Transverse colon (tissue), 4 donors: ENCODE measurements around the gene SLC10A2. TPM values are rescaled to one million over a fixed set of nuclear protein-coding genes. Genes with fewer than 3 reads are reported as not detected.

Source experiments
- DNase-seq: peaks from one replicate; pipeline ENCODE4 v3.0.0-alpha.2; 2019
- H3K27ac ChIP-seq, 4 donors: fragments of 200-600 bp; sonication (generic); 2 replicates each; pipeline ENCODE4 v1.5.1; 2016 to 2018; ENCODE audit warnings: inconsistent platforms in 4 of 4
- H3K27me3 ChIP-seq: fragments of 200-600 bp; sonication (generic); 2 replicates; pipeline ENCODE4 v1.5.1; 2017; ENCODE audit warnings: inconsistent platforms
- H3K36me3 ChIP-seq, 4 donors: fragments of 200-600 bp; sonication (generic); 2 replicates each; pipeline ENCODE4 v1.5.1; 2017 to 2019; ENCODE audit warnings: inconsistent platforms in 4 of 4
- H3K4me1 ChIP-seq, 4 donors: fragments of 200-600 bp; sonication (generic); 2 replicates each; pipeline ENCODE4 v1.5.1; 2017 to 2020; ENCODE audit warnings: inconsistent platforms in 4 of 4
- H3K4me3 ChIP-seq, 4 donors: fragments of 200-600 bp; sonication (generic); 1 replicate in 1 of 4; 2 replicates in 3 of 4; pipeline versions ENCODE4 v1.5.1 to v1.6.1; 2017 to 2019; ENCODE audit warnings: inconsistent platforms in 4 of 4
- H3K9me3 ChIP-seq, 2 donors: fragments of 200-600 bp; sonication (generic); 2 replicates each; pipeline ENCODE4 v1.5.1; 2017 to 2019; ENCODE audit warnings: inconsistent platforms in 2 of 2
- EP300 ChIP-seq: sonication (generic); formaldehyde crosslinking; IDR thresholded peaks from one replicate; pipeline ENCODE4 v1.6.1; 2017; ENCODE audit warnings: antibody characterized with exemption, low read depth
- POLR2A ChIP-seq: fragments of 450-650 bp; IDR thresholded peaks from one replicate; pipeline ENCODE4 v1.6.1; 2016; ENCODE audit warnings: antibody characterized with exemption, mild to moderate bottlenecking, moderate library complexity
- POLR2AphosphoS5 ChIP-seq, 3 donors: sonication (generic); formaldehyde crosslinking; IDR thresholded peaks; one replicate each; pipeline ENCODE4 v1.6.1; 2016; ENCODE audit warnings: antibody characterized with exemption in 3 of 3
- WGBS, 2 donors: methylation state at CpG; one replicate each; pipeline ENCODE4 v1.1.5; 2018; ENCODE audit warnings: low coverage in 1 of 2; 5-methylcytosine and 5-hydroxymethylcytosine counted together
- in situ Hi-C, 4 donors: fragments of 200-750 bp; cut with MboI; loops; one replicate each; pipeline versions ENCODE4 v1.15.0 to v1.15.1; 2017; ENCODE audit warnings: low sequenced_read_pairs in 3 of 4, low pct_ligation_motif_present in 1 of 4, low pct_unique_long_range_greater_than_20kb in 1 of 4
- intact Hi-C: fragments of 100-400 bp; cut with DNase I; formaldehyde crosslinking; loops from one replicate; pipeline ENCODE4 v1.15.1; 2023; ENCODE audit warnings: low total_unique reads
- total RNA-seq, 4 donors: library from RNA; depleted of rRNA; stranded (reverse); fragments of >200 nt; gene quantifications; one replicate each; pipeline ENCODE4 v1.1.0, GENCODE V29; 2016
- TF ChIP-seq, protein P1 (sequence below), 5 experiments: fragments of 200-600 bp in 3 of 5; fragments of 450-650 bp in 2 of 5; sonication (generic) in 3 of 5; IDR thresholded peaks; 1 replicate in 2 of 5; 2 replicates in 3 of 5; pipeline ENCODE4 v1.5.1; 2016 to 2017; ENCODE audit warnings: antibody characterized with exemption in 5 of 5, inconsistent platforms in 3 of 5, mild to moderate bottlenecking in 2 of 5, moderate library complexity in 1 of 5

The SLC10A2 gene
- total RNA-seq, 4 donors from 2014 or later = 3.0 TPM; not detected in 3

DNA sequence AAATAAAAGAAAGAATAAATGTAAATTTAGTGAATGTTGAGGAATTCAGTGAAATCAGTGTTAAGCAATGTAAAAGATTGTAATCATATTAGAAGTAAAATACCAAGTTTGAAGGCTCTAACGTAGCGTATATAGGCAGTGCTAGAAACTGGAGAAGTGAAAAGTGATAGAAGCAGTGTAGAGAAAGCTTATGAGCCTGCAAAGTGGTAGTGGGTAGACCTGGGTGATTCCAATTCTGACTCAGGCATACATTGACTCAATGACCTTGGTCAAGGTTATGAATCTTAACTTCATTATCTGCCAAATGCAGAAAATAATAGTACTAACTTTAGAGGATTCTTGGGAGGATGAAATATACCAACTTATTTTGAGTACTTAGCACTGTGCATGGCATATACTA is 4.1 kb downstream of the SLC10A2 start:
- no peak overlapping the region for H3K27ac ChIP-seq
- 89% methylated on average over 2 of the region's 2 CpGs; no CpG with 5 or more reads in 1 of the 2 donors for WGBS, 2 donors
- intact Hi-C loops (no loop called here), in situ Hi-C loops (no loop called here)
- H3K4me3 ChIP-seq = no peak overlapping the region
- no peaks in the 10 kb centered on the region for H3K4me1 ChIP-seq
- no peaks in the 10 kb centered on the region for H3K27me3 ChIP-seq
- no peaks in the 10 kb centered on the region for H3K9me3 ChIP-seq
- no peaks in the 10 kb centered on the region for H3K36me3 ChIP-seq
- DNase-seq = no peak
- TF ChIP-seq POLR2A = no peak

DNA sequence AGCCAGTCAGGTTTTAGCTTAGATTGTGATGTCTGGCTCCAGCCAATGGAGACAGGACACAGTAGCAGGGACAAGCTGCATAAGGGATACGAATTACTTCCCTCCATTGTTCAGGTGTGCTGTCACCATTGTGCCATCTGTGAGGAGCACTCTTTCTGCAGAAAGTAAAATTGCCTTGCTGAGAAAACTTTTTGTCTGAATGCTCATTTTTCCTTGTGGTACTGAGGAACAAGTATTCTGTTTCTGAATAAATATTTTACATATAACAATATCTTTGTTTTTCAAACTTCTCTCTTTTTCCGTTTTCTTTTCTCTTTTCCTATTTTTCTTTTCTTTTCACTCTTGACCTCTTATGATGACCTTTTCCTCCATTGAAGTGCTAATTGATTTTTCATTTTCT is 10.2 kb downstream of the SLC10A2 start:
- no peak overlapping the region for H3K27ac ChIP-seq
- H3K4me3 ChIP-seq = no peak overlapping the region
- in situ Hi-C loops = no loop called here
- H3K9me3 ChIP-seq = peaks cover 8 to 9% of the 10 kb centered on the region in 2 donors
- TF ChIP-seq EP300 = no peak
- TF ChIP-seq, protein P1, sequence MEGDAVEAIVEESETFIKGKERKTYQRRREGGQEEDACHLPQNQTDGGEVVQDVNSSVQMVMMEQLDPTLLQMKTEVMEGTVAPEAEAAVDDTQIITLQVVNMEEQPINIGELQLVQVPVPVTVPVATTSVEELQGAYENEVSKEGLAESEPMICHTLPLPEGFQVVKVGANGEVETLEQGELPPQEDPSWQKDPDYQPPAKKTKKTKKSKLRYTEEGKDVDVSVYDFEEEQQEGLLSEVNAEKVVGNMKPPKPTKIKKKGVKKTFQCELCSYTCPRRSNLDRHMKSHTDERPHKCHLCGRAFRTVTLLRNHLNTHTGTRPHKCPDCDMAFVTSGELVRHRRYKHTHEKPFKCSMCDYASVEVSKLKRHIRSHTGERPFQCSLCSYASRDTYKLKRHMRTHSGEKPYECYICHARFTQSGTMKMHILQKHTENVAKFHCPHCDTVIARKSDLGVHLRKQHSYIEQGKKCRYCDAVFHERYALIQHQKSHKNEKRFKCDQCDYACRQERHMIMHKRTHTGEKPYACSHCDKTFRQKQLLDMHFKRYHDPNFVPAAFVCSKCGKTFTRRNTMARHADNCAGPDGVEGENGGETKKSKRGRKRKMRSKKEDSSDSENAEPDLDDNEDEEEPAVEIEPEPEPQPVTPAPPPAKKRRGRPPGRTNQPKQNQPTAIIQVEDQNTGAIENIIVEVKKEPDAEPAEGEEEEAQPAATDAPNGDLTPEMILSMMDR (IDR thresholded peaks at IDR 0.05) = no peak
- no peak for TF ChIP-seq POLR2A
- TF ChIP-seq POLR2AphosphoS5 (IDR thresholded peaks at IDR 0.05) = no peak
- intact Hi-C loops = no loop called here
- WGBS, 2 donors = 73% methylated on average over 1 to 2 of the region's 2 CpGs
- no peaks in the 10 kb centered on the region for H3K27me3 ChIP-seq
- no peaks in the 10 kb centered on the region for H3K36me3 ChIP-seq
- DNase-seq = no peak
- H3K4me1 ChIP-seq = no peaks in the 10 kb centered on the region

DNA sequence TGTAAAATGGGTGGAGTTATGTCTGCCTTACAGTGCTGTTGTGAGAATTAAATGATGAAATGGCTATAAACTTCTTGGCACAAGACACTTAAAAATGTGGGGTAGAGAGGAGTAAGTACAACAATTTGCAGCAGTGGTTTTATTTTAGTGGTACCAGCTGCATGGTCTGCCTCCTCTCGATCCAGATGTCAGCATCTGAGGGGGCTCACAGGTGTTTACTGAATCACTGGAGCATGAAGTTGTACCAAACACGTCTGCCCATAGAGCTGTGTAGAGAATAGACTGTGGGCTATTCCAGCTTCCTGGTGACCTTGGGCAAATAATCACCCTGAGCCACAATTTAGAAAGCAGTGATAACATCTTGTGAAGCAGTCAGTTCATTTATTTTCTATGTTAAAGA is 11.1 kb downstream of the SLC10A2 start:
- Histone ChIP-seq H3K27ac (no peak overlapping the region), H3K4me1 (no peaks in the 10 kb centered on the region), H3K27me3 (no peaks in the 10 kb centered on the region), H3K36me3 (no peaks in the 10 kb centered on the region), H3K4me3 (no peak overlapping the region), H3K9me3 (peaks cover 8 to 9% of the 10 kb centered on the region in 2 donors)
- TF ChIP-seq POLR2A (no peak), EP300 (no peak), POLR2AphosphoS5 (IDR thresholded peaks at IDR 0.05) (no peak)
- TF ChIP-seq, protein P1 (IDR thresholded peaks at IDR 0.05) = no peak
- in situ Hi-C loops (no loop called here), intact Hi-C loops (no loop called here)
- WGBS, 2 donors = 54 to 59% methylated on average over 2 of the region's 2 CpGs
- DNase-seq = no peak

DNA sequence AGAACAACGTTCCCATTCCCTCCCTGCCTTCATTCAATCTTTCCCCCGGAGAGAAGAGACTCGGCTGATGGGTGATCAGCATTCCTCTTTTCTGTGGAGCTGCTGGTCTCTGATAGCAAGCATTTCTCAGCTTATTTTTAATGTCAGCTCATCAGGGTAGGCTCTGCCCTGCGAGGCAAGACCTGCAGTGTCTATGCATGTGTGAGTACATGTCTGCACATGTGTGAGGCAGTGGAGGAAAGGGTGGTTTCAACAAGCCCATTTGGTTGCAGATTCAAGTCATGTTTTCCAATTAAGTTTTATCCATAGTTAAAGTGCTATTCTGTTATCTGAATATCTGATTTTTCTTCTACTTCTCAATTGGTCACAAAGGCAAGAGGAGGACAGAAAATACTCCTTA is 19.5 kb downstream of the SLC10A2 start:
- H3K4me3 ChIP-seq = no peak overlapping the region
- no peak for DNase-seq
- in situ Hi-C loops = no loop called here
- H3K9me3 ChIP-seq = no peaks in the 10 kb centered on the region
- H3K27ac ChIP-seq = no peak overlapping the region
- no peaks in the 10 kb centered on the region for H3K36me3 ChIP-seq
- TF ChIP-seq, protein P1 (IDR thresholded peaks at IDR 0.05) = no peak
- TF ChIP-seq POLR2AphosphoS5 (IDR thresholded peaks at IDR 0.05) (no peak), POLR2A (no peak), EP300 (no peak)
- no peaks in the 10 kb centered on the region for H3K27me3 ChIP-seq
- WGBS, 2 donors = 82 to 93% methylated on average over 3 to 4 of the region's 4 CpGs
- intact Hi-C loops = no loop called here
- no peaks in the 10 kb centered on the region for H3K4me1 ChIP-seq

DNA sequence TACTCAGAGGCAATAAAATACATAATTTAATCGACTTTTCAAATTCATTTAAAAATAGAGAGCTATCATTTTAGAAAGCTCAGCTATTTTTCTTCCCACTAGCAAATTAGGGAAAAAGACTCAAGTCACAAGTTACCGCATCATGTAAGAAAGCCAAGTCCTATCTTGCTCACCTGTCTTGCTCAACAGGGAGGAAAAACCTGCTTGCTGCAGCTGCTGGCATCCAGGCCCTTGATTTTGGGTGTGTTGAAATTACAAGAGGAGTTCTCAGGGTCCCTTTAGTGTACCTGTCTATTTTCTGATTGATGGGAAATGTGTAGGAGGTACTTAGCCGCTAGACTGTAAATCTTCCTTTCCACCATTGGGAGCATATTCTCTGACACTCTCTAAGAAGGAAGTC is 22.2 kb downstream of the SLC10A2 start:
- no peak for DNase-seq
- in situ Hi-C loops (no loop called here), intact Hi-C loops (no loop called here)
- Histone ChIP-seq H3K4me3 (no peak overlapping the region), H3K27me3 (no peaks in the 10 kb centered on the region), H3K9me3 (no peaks in the 10 kb centered on the region), H3K4me1 (no peaks in the 10 kb centered on the region), H3K36me3 (no peaks in the 10 kb centered on the region), H3K27ac (no peak overlapping the region)
- WGBS, 2 donors = 79 to 82% methylated on average over 3 of the region's 3 CpGs
- TF ChIP-seq POLR2A (no peak), EP300 (no peak), POLR2AphosphoS5 (IDR thresholded peaks at IDR 0.05) (no peak)
- TF ChIP-seq, protein P1 (IDR thresholded peaks at IDR 0.05) = no peak
